IgD-negative memory B cell (primary cell): Measurements from ENCODE around the gene CATSPERD. TPM values are rescaled to one million over a fixed set of nuclear protein-coding genes. Genes with fewer than 3 reads are reported as not detected.
A peak's percentile ranks its signal among the peaks of the same experiment; 100 is the strongest.

Source experiments
- H3K27ac Mint-ChIP-seq, 3 donors: one replicate each; pipeline ENCODE4 v1.8.0; 2020 to 2022; ENCODE audit warnings: mild to moderate bottlenecking in 3 of 3, mixed read lengths in 3 of 3, moderate library complexity in 1 of 3
- H3K27me3 Mint-ChIP-seq: one replicate; pipeline ENCODE4 v1.8.0; 2021; ENCODE audit warnings: mixed read lengths
- H3K36me3 Mint-ChIP-seq: one replicate; pipeline ENCODE4 v1.8.0; 2020; ENCODE audit warnings: mild to moderate bottlenecking, mixed read lengths
- H3K4me1 Mint-ChIP-seq, 3 donors: one replicate each; pipeline ENCODE4 v1.8.0; 2020 to 2022; ENCODE audit warnings: mixed read lengths in 3 of 3, mild to moderate bottlenecking in 1 of 3
- H3K4me3 Mint-ChIP-seq, 4 donors: one replicate each; pipeline ENCODE4 v1.8.0; 2020 to 2022; ENCODE audit warnings: mild to moderate bottlenecking in 4 of 4, mixed read lengths in 4 of 4, moderate library complexity in 3 of 4
- H3K9me3 Mint-ChIP-seq, 3 donors: one replicate each; pipeline ENCODE4 v1.8.0; 2020 to 2021; ENCODE audit warnings: mixed read lengths in 3 of 3, mild to moderate bottlenecking in 1 of 3
- polyA plus RNA-seq: library from polyadenylated mRNA; unstranded; fragments of 300-500 nt; fragmentation: Illumina TruSeq; gene quantifications from one replicate; pipeline ENCODE4 v1.2.3, GENCODE V29; 2021

CATSPERD gene
- polyA plus RNA-seq, 1 donor from 2014 or later = not detected

GRCh38 chr19:5703819-5704818 lies 16.3 kb upstream of the CATSPERD start:
- peak overlapping the region in 1 of 3 donors; percentile 60 for H3K27ac Mint-ChIP-seq
- H3K36me3 Mint-ChIP-seq = peaks cover 10% of the 10 kb centered on the region
- no peak overlapping the region for H3K4me3 Mint-ChIP-seq
- H3K9me3 Mint-ChIP-seq = no peaks in the 10 kb centered on the region
- peaks cover 0 to under 1% (median 0%) of the 10 kb centered on the region in 3 donors for H3K4me1 Mint-ChIP-seq
- no peaks in the 10 kb centered on the region for H3K27me3 Mint-ChIP-seq

DNA sequence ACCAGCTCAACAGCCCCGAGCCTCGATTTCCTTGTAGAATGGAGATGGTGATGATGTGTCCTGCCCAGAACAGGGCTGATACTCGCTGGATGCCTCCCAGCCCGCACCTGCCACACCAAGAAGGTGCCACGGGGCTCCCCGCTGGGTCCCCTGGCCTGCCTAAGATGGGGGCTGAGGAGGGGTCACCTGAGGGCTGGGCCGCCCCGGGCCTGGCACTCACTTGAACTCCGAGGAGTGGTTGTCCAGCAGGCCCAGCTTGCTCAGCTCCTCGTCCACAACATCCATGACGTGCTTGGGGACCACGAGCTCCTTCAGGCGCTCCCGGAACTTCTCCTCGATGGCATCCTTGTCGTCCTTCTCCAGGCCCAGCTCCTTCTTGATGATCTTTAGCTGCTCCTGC lies 14.9 kb upstream of the CATSPERD start:
- Mint-ChIP-seq H3K36me3 (peaks cover 9% of the 10 kb centered on the region), H3K4me1 (no peaks in the 10 kb centered on the region), H3K9me3 (no peaks in the 10 kb centered on the region), H3K27ac (no peak overlapping the region), H3K4me3 (no peak overlapping the region), H3K27me3 (no peaks in the 10 kb centered on the region)

DNA sequence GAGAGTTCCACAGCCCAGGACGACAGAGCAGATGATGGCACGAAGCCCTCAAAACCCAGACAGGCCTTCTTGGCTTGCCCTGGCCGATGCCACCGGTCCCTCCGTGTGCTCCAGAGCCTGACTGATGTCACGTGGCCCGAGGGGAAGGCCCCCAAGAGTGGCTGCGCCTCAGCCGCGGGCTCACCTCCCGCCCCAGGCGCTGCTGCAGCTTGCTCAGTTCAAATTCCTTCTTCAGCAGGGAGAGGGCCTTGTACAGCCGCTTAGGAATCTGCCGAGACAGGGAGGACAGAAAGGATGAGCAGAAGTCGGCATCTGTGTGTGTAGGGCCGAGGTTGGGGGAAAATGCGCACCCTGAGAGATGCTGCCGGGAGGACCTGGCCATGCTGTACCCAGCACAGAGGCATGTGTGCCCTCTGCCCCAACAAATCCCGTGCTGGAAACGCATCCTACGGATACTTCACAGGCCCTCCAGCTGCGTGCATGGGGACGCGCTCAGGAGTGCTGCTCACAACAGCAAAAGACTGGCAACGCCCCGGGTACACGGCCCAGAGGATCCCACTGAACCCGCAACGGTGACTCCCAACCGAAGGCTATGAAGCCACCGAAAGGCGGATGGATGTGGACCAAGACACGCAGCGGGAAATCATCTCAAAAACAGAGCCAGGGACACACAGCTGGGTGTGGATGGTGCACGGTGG lies 13.4 kb upstream of the CATSPERD start:
- H3K9me3 Mint-ChIP-seq = no peaks in the 10 kb centered on the region
- no peak overlapping the region for H3K4me3 Mint-ChIP-seq
- H3K36me3 Mint-ChIP-seq = peaks cover 8% of the 10 kb centered on the region
- H3K27me3 Mint-ChIP-seq = no peaks in the 10 kb centered on the region
- peak overlapping the region in 2 of 3 donors; percentile 39 to 78 for H3K27ac Mint-ChIP-seq
- no peaks in the 10 kb centered on the region for H3K4me1 Mint-ChIP-seq

DNA sequence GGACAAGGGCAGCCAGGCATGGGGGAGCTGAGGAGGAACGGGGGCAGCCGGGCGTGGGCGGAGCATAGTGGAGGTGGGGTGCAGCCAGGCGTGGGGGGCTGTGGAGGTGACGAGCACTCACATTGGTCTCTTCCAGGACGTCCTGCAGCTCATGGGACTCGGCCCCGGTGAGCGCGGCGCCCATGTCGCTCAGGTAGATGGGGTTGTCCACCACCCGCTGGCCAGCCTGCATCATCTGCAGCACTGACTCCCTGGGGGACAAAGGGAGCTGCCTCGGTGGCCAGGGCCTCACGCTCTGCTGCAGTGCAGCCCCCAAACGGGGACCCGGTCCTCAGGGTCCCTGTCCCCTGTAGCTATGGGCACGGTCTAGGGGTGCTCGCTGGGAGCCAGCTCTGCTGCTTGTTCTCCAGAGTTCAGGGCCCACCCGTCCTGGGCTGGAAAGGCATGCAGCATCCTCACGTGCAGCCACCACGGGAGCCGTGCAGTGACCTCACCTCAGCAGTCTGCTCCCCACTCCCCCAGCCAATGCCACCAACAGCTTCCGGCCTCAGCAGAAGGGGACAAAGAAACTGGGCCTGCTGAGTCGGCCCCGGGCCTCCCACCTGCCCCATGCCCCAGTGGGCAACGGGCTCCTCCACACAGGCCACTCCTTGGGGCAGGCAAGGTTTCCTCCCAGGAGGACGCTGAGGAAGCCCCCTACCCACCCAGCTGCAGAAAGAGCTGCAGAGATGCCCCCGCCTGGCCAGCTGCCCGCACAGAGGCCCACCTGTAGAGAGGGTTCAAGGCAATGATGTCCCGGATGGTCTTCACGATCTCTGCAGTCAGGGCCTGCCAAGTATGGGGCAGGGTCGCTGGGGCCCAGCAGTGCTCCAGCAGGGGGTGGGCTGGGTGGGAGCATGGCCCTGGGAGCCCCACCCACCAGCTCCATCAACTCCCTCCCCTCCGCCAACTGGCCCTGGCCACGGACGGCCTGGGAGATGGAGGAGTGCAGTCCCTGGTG lies 12.6 kb upstream of the CATSPERD start:
- H3K27me3 Mint-ChIP-seq = no peaks in the 10 kb centered on the region
- no peak overlapping the region for H3K4me3 Mint-ChIP-seq
- H3K4me1 Mint-ChIP-seq = no peaks in the 10 kb centered on the region
- no peaks in the 10 kb centered on the region for H3K9me3 Mint-ChIP-seq
- peaks cover 8% of the 10 kb centered on the region for H3K36me3 Mint-ChIP-seq
- peak overlapping the region in 1 of 3 donors; percentile 78 for H3K27ac Mint-ChIP-seq

- Mint-ChIP-seq H3K4me1 (no peaks in the 10 kb centered on the region), H3K4me3 (no peak overlapping the region), H3K27me3 (no peaks in the 10 kb centered on the region), H3K27ac (no peak overlapping the region), H3K36me3 (peaks cover 3% of the 10 kb centered on the region), H3K9me3 (no peaks in the 10 kb centered on the region)
Observed at GRCh38 chr19:5711025-5711424, 9.4 kb upstream of the CATSPERD start.

DNA sequence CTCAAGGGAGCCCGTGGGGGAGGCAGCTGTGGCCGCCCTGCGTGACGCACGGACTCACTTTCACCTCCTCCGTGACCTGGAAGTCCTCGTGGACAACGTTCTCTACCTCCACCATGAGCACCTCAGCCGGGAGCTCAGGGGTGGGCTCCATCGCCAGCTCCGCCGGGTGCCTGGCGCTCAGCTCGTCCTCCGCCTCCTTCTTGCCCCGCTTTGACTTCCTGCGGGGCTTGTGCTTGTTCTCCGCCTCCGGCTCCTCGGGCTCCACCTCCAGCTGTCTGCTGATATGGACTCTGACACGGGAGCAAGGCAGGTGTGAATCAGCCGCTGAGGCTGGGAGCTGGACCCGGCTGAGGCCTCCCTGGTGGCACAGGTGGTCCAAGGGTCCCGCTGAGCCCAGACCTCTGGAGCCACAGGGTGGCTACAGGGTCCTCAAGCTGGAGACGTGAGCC lies 8.7 kb upstream of the CATSPERD start:
- H3K36me3 Mint-ChIP-seq = no peaks in the 10 kb centered on the region
- H3K27ac Mint-ChIP-seq = no peak overlapping the region
- H3K4me3 Mint-ChIP-seq = no peak overlapping the region
- no peaks in the 10 kb centered on the region for H3K27me3 Mint-ChIP-seq
- H3K9me3 Mint-ChIP-seq = no peaks in the 10 kb centered on the region
- H3K4me1 Mint-ChIP-seq = no peaks in the 10 kb centered on the region

- Mint-ChIP-seq H3K27ac (no peak overlapping the region), H3K4me1 (peaks cover 0 to 7% (median 0%) of the 10 kb centered on the region in 3 donors), H3K9me3 (no peaks in the 10 kb centered on the region), H3K27me3 (no peaks in the 10 kb centered on the region), H3K36me3 (no peaks in the 10 kb centered on the region), H3K4me3 (no peak overlapping the region)
Observed at GRCh38 chr19:5713228-5713627, 7.2 kb upstream of the CATSPERD start.

DNA sequence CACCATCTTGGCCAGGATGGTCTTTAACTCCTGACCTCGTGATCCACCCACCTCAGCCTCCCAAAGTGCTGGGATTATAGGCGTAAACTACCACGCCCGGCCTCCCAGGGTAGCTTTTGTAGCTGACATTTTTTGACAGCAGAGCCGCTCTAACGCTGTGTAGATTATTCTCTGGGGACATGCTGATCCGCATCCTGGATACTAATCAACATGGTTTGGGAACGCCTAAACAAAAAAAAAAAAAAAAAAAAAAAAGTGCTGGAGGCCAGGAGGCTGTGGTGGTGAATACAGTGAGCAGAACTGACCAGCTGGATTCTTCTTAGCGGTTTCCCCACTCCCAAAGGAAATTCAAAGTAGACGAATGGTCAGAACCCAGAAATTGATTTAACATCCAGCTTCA lies 5.6 kb upstream of the CATSPERD start:
- H3K27me3 Mint-ChIP-seq = no peaks in the 10 kb centered on the region
- no peaks in the 10 kb centered on the region for H3K9me3 Mint-ChIP-seq
- no peak overlapping the region for H3K27ac Mint-ChIP-seq
- no peak overlapping the region for H3K4me3 Mint-ChIP-seq
- H3K4me1 Mint-ChIP-seq = peaks cover 9 to 17% (median 11%) of the 10 kb centered on the region in 3 donors
- no peaks in the 10 kb centered on the region for H3K36me3 Mint-ChIP-seq

- Mint-ChIP-seq H3K36me3 (no peaks in the 10 kb centered on the region), H3K4me3 (peak overlapping the region in 2 of 4 donors; percentile 75 to 79), H3K27me3 (no peaks in the 10 kb centered on the region), H3K27ac (peak overlapping the region in 2 of 3 donors; percentile 73 to 80), H3K9me3 (no peaks in the 10 kb centered on the region), H3K4me1 (peaks cover 13 to 17% (median 17%) of the 10 kb centered on the region in 3 donors)
Observed at GRCh38 chr19:5717215-5717935, 3.1 kb upstream of the CATSPERD start.

- H3K9me3 Mint-ChIP-seq = no peaks in the 10 kb centered on the region
- H3K36me3 Mint-ChIP-seq = no peaks in the 10 kb centered on the region
- peak overlapping the region; percentile 88 to 95 (median 92) for H3K4me3 Mint-ChIP-seq
- H3K27me3 Mint-ChIP-seq = no peaks in the 10 kb centered on the region
- peak overlapping the region in 2 of 3 donors; percentile 80 to 99 for H3K27ac Mint-ChIP-seq
- peaks cover 13 to 17% (median 17%) of the 10 kb centered on the region in 3 donors for H3K4me1 Mint-ChIP-seq
Observed at GRCh38 chr19:5718037-5718578, 2.3 kb upstream of the CATSPERD start.

GRCh38 chr19:5718579-5719273 lies 1.7 kb upstream of the CATSPERD start:
- Mint-ChIP-seq H3K27me3 (no peaks in the 10 kb centered on the region), H3K36me3 (no peaks in the 10 kb centered on the region)

DNA sequence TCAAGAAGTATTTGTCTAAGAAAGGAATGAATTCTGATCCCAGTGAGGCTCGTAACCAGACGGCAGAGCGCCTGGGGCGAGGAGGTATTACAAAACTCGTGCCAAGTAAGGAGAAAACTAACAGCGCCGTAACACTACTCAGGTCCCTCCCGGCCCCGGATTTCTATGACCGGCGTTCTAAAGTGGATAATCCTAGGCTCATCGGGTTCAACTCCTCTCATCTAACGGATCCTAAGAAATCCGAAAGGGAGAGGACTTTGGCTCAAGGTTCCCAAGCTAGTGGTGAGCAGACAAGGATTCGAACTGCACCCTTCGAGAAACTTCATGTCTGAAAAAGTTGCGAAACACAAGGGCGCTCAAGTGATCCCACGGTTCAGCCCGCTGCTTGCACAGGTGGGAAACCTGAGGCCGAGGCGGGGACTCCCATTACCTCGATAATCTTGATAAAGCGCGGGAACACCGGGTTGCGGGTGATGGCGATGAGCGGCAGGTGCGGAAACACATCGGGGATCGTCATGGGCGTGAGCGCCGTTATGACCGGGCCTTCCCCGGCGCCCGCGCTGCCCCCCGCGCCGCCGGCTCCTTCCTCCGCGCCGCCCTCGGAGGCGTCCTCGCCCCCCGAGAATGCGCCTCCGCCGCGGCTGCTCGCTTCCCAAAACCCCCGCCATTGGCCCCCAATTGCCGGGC lies 1.0 kb upstream of the CATSPERD start:
- Mint-ChIP-seq H3K9me3 (no peaks in the 10 kb centered on the region), H3K4me1 (peaks cover 13 to 17% (median 17%) of the 10 kb centered on the region in 3 donors), H3K36me3 (no peaks in the 10 kb centered on the region), H3K27me3 (no peaks in the 10 kb centered on the region), H3K4me3 (peak overlapping the region; percentile 88 to 96 (median 96)), H3K27ac (peak overlapping the region; percentile 97 to 99 (median 98))

More at GRCh38 chr19:5718579-5719273, 1.7 kb upstream of the CATSPERD start:
- peak overlapping the region; percentile 97 to 99 (median 98) for H3K27ac Mint-ChIP-seq
- H3K4me3 Mint-ChIP-seq = peak overlapping the region; percentile 88 to 95 (median 92)
- peaks cover 13 to 17% (median 17%) of the 10 kb centered on the region in 3 donors for H3K4me1 Mint-ChIP-seq
- H3K9me3 Mint-ChIP-seq = no peaks in the 10 kb centered on the region
